Measurements from ENCODE around the gene SPAG6.
A peak's percentile ranks its signal among the peaks of the same experiment; 100 is the strongest.

The SPAG6 gene

GRCh38 chr10:22322641-22323160 lies 22.6 kb upstream of the SPAG6 start:
- no peak for DNase-seq

GRCh38 chr10:22323538-22324305 lies 21.6 kb upstream of the SPAG6 start:
- DNase-seq = no peak

GRCh38 chr10:22324413-22324812 lies 20.9 kb upstream of the SPAG6 start:
- DNase-seq = no peak

GRCh38 chr10:22324893-22325271 lies 20.4 kb upstream of the SPAG6 start:
- no peak for DNase-seq

GRCh38 chr10:22325272-22326144 lies 19.8 kb upstream of the SPAG6 start:
- peak; percentile 84 to 87 for DNase-seq

- no peak for DNase-seq
Measured at GRCh38 chr10:22326145-22326702, 19.1 kb upstream of the SPAG6 start.

- no peak for DNase-seq
Measured at GRCh38 chr10:22329150-22329549, 16.1 kb upstream of the SPAG6 start.

GRCh38 chr10:22332116-22332692 lies 13.1 kb upstream of the SPAG6 start:
- DNase-seq = no peak

- peak in 1 of 2 donors; percentile 62 for DNase-seq
Measured at GRCh38 chr10:22333167-22333974, 11.9 kb upstream of the SPAG6 start.

- no peak for DNase-seq
Measured at GRCh38 chr10:22333975-22334282, 11.4 kb upstream of the SPAG6 start.

GRCh38 chr10:22334414-22335172 lies 10.7 kb upstream of the SPAG6 start:
- DNase-seq = no peak

GRCh38 chr10:22335173-22335933 lies 9.9 kb upstream of the SPAG6 start:
- DNase-seq = peak; percentile 83 to 85

- DNase-seq = no peak
Measured at GRCh38 chr10:22338185-22338900, 7.0 kb upstream of the SPAG6 start.

GRCh38 chr10:22338931-22339330 lies 6.4 kb upstream of the SPAG6 start:
- DNase-seq = no peak

GRCh38 chr10:22339761-22340328 lies 5.5 kb upstream of the SPAG6 start:
- no peak for DNase-seq

- DNase-seq = peak; percentile 72 to 73
Measured at GRCh38 chr10:22340329-22341189, 4.7 kb upstream of the SPAG6 start.

GRCh38 chr10:22341190-22341925 lies 3.9 kb upstream of the SPAG6 start:
- no peak for DNase-seq

GRCh38 chr10:22341926-22342196 lies 3.4 kb upstream of the SPAG6 start:
- no peak for DNase-seq

Data from CD4-positive, alpha-beta T cell treated with Interleukin-1 beta for 1 hour (primary cell).